GM18873 (cell line): ENCODE results near the gene ST6GALNAC6.

Source experiments
- ATAC-seq: cut with Tn5 transposase; IDR thresholded peaks from one replicate; pipeline ENCODE4 v1.9.1; 2021; ENCODE audit warnings: mild to moderate bottlenecking, moderate library complexity, moderate number of reproducible peaks; ENCODE audit not compliant: unreplicated experiment, low FRiP score

The ST6GALNAC6 gene

GRCh38 chr9:127934986-127935385 is 35.6 kb upstream of the ST6GALNAC6 start:
- no peak for ATAC-seq

- no peak for ATAC-seq
Measured at GRCh38 chr9:127934248-127934647, 34.8 kb upstream of the ST6GALNAC6 start.

DNA sequence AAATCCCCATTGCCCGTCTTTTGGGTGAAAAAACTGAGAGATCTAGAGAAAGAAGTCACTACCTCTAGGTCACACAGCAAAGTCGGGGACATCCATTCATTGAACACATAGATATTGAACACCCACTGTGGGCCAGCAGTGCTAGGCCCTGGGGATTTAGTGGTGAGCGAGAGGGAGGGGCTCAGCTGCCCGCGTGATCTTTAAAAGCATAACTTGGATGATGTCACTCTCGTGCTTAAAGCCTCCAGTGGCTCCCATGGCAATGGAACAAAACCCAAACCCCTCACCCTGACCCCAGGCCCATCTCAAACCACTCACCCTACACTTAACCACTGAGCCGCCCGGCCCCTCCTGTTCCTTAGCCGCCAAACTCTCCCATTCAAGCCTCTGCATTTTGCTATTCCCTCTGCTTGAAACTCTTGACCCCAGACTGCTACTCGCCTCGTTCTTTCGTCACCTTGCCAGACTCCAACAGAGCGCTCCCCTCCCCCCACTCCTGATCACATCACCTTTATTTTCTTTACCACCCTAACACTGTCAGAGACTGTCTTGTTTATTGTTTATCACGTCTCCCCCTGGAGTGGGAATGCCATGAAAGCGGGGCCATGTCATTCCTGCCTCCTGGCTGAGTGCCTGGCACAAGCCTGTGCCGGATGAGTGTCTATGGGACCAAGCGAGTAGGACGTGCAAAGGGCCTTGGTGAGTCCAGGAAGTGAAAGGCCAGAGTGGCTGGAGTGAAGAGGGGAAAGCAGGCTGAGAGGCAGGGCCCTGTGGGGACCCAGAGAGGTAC is 31.9 kb upstream of the ST6GALNAC6 start:
- peak; percentile 10 for ATAC-seq

- ATAC-seq: peak; percentile 66
Measured at GRCh38 chr9:127930231-127931091, 31.1 kb upstream of the ST6GALNAC6 start, which contains the start of gene PIP5KL1. TSS of gene PIP5KL1 (minus strand) at chr9:127930777. CDS start at chr9:127930752, 25 bp downstream.

- ATAC-seq: no peak
Measured at GRCh38 chr9:127929625-127929979, 30.2 kb upstream of the ST6GALNAC6 start.

DNA sequence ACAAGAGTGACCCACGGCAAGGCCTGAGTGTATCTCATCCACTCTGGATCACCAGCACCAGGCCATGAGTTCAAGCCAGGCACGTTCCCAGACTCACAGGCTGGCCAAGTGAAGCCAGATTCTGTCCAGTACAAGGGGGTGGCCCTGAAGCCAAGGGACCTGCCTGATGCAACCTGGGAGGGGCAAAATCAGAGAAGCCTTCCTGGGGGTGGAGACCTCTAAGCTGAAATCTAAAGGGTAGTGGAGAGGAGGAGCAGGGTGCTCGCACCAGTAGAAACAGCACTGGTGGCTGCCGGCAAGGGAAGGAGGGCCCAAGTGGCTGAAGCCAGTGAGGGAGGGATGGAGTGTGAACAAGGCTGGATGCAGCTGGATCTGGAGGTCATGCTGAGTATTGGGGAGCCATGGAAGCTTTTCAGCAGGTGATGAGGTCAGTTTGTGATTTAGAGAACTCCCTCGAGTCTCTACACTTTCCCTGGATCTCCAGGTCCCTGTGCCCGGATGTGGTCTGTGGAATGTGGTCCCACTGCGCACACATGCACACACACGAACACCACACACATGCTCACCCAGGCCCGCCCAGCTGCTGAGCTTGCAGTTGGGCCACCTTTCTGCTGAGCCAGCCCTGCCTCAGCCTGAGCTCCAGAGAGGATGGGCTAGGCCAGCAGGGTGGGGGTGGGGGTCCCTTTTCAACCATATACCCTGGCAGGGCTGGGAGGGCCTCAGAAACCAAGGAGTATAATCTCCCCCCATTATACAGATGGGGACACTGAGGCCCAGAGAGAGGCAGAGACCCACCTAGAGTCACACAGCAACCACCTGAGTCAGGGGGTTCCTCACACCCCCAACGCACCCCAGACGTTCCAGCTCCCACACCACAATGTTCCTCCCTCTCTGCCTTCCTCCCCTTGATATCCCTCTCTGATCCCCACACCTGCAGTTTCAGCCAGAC is 29.5 kb upstream of the ST6GALNAC6 start:
- ATAC-seq: no peak

GRCh38 chr9:127927988-127928675 is 28.7 kb upstream of the ST6GALNAC6 start:
- no peak for ATAC-seq

GRCh38 chr9:127927201-127927987 is 28.0 kb upstream of the ST6GALNAC6 start:
- no peak for ATAC-seq

GRCh38 chr9:127926906-127927200 is 27.4 kb upstream of the ST6GALNAC6 start:
- no peak for ATAC-seq

DNA sequence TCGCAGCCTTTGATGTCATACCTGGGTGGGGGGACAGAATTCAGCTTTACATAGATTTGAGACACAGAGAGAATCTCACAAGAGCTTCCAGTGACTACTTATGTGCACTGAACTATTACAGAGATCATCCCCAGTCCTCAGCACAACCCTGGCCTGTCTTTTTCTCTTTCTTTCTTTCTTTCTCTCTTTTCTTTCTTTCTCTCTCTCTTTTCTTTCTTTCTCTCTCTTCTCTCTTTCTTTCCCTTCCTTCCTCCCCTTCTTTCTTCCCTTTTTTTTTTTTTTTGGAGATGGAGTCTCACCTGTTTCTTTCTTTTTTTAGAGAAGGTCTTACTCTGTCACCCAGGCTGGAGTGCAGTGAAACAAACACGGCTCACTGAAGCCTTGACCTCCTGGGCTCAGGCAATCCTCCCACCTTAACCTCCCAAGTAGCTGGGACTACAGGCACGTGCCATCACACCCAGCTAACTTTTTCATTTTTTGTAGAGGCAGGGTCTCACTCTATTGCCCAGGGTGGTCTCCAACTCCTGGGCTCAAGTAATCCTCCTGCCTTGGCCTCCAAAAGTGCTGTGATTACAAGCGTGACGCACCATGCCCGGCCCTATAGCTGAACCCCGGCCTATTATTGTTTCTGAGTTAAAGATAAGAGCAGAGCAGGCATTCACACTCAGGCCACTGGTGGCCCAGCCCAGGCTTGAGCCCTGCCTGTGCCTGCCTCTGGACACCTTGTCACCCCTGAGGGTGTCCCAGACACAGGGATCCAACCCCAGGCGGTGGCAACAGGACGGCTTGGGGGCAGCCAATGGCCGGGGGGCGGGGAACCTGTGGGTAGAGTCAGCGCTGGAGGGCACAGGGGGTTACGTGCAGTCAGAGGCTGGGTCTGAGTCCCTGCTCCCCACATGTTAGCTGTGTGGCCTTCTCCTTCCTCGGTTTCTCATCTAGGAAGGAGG is 26.8 kb upstream of the ST6GALNAC6 start:
- ATAC-seq: no peak

GRCh38 chr9:127924736-127925444 is 25.5 kb upstream of the ST6GALNAC6 start:
- no peak for ATAC-seq

DNA sequence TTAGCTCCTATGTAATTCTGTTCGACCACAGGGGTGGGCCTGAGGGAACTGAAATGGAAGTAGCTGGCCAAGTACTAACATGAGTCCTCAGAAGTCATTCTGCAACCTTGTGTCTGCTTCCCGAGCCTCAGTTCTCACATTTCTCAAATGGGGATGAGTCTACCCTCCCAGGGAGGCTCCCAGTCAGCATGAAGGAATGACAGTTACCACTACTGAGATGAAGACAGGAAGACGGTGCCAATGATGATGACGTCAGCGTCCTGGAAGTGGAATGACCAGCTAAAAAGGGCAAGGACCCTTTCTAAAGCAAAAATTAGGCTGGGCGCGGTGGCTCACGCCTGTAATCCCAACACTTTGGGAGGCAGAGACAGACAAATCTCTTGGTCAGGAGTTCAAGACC is 24.4 kb upstream of the ST6GALNAC6 start:
- no peak for ATAC-seq

- no peak for ATAC-seq
Measured at GRCh38 chr9:127923046-127923445, 23.6 kb upstream of the ST6GALNAC6 start.

GRCh38 chr9:127921557-127922120 is 22.2 kb upstream of the ST6GALNAC6 start:
- ATAC-seq: no peak

- no peak for ATAC-seq
Measured at GRCh38 chr9:127920794-127921193, 21.4 kb upstream of the ST6GALNAC6 start.

- no peak for ATAC-seq
Measured at GRCh38 chr9:127919253-127919815, 19.9 kb upstream of the ST6GALNAC6 start.
